Mesodermal cell (in vitro differentiated cells): ENCODE data around the gene SEL1L.

Experiments used
- H3K27ac ChIP-seq: 2 replicates; pipeline ENCODE4 v1.7.0; 2013; ENCODE audit warnings: mild to moderate bottlenecking, low read depth, low read length, moderate library complexity; ENCODE audit not compliant: severe bottlenecking
- H3K36me3 ChIP-seq: 2 replicates; pipeline ENCODE4 v1.7.1; 2013; ENCODE audit warnings: mild to moderate bottlenecking, low read length, moderate library complexity; ENCODE audit not compliant: control insufficient read depth, insufficient read depth
- H3K4me1 ChIP-seq: one replicate; pipeline ENCODE4 v1.7.1; 2013; ENCODE audit warnings: mild to moderate bottlenecking, low read length; ENCODE audit not compliant: insufficient read depth, control insufficient read depth, poor library complexity, severe bottlenecking
- H3K4me3 ChIP-seq: 2 replicates; pipeline ENCODE4 v1.7.0; 2013; ENCODE audit warnings: low read length, control low read depth, mild to moderate bottlenecking; ENCODE audit not compliant: insufficient read depth, poor library complexity, severe bottlenecking; ENCODE audit errors: extremely low read depth
- H3K9me3 ChIP-seq: 2 replicates; pipeline ENCODE4 v1.7.1; 2013; ENCODE audit warnings: mild to moderate bottlenecking, low read length, moderate library complexity; ENCODE audit not compliant: control insufficient read depth
- WGBS, 2 experiments: methylation state at CpG; one replicate each; pipeline ENCODE4 v1.1.5; 2013; ENCODE audit warnings: missing lambda C conversion rate in 2 of 2; ENCODE audit not compliant: insufficient coverage in 2 of 2; 5-methylcytosine and 5-hydroxymethylcytosine counted together

The SEL1L gene

DNA sequence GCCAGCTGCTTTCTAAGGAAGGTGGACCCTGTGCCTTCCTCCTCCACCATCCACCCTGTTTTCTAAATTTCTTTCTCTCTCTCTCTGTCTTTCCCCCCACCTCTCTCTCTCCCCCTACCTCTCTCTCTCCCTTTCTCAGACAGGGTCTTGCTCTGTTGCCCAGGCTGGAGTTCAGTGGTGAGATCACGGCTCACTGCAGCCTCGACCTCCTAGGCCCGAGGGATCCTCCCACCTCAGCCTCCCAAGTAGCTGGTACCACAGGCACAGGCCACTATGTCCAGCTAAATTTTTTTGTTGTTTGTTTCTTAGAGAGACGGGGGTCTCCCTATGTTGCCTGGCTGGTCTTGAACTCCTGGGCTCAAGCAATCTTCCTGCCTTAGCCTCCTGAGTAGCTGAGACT is 73.7 kb downstream of the SEL1L start:
- Histone ChIP-seq H3K4me1 (no peaks in the 10 kb centered on the region), H3K9me3 (no peaks in the 10 kb centered on the region), H3K36me3 (no peaks in the 10 kb centered on the region), H3K4me3 (no peak overlapping the region), H3K27ac (no peak overlapping the region)
- 63 to 83% methylated on average over 1 to 2 of the region's 4 CpGs for WGBS, 2 experiments

DNA sequence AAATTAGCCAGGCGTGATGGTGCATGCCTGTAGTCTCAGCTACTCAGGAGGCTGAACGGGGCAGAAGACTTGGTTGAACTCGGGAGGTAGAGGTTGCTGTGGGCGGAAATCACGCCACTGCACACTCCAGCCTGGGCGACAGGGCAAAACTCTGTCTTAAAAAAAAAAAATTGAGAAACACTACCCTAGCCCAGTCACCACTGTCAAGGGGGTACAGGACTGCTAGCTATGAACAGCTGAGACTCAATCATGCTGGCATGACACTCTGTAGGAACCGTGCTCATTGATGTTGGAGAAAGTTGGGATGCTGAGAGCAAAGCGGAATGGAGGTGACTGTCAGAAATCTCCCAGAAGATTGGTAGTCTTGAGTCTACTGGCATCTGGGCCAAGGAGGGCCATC is 75.3 kb downstream of the SEL1L start:
- H3K27ac ChIP-seq = no peak overlapping the region
- 96 to 100% methylated on average over 4 to 7 of the region's 8 CpGs for WGBS, 2 experiments
- H3K36me3 ChIP-seq = no peaks in the 10 kb centered on the region
- no peaks in the 10 kb centered on the region for H3K9me3 ChIP-seq
- no peak overlapping the region for H3K4me3 ChIP-seq
- H3K4me1 ChIP-seq = no peaks in the 10 kb centered on the region

DNA sequence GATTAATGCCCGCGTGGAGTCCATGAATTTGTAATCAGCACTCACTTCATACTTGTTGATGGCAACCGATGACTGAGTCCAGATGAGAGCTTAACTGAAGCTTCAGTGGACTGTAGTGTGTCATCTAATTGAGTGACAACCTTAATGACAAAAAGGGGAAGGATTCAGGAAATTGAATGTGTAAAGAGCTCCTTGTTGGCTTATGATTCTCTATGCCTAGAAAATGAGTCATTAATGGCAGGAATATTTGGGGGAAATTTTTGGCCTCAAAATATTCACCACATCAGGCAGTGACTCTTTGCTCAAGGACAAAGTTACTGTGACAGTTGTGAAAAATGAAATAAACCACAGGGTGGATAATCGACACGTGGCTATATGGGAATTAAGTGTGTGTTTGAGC is 78.3 kb downstream of the SEL1L start:
- whole genome bisulfite sequencing, 2 experiments = 92 to 98% methylated on average over 5 of the region's 5 CpGs
- H3K27ac ChIP-seq = no peak overlapping the region

DNA sequence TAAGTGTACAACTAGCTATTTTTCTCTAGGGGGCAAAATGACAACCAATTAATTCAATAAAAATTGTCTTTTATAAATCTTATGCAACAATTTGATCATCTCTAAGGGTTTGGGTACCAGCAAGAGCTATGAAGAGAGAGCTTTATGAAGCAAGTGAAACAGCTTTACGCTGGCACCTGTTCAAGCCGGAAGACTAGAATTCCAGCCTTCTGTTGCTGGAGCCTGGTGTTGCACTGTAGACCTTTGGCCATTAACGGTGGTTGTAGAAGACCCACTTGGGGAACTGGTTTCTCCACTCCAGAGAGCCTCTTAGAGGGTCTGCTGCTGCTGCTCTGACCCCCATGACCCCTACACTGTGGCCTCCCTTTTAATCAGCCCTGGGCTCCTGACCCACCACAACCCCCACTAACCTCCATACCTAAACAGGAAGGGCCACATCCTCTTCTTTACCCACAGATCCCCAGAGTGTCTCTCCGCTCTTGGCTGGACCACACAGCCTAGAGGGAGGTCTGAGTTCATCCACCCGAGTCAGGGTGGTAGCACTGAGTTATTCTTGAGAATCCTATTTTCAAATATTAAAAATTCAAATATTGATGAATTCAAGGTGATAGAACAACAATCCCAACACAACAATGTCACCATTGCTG is 79.0 kb downstream of the SEL1L start:
- Histone ChIP-seq H3K4me1 (peaks cover 11% of the 10 kb centered on the region), H3K4me3 (no peak overlapping the region), H3K9me3 (no peaks in the 10 kb centered on the region), H3K27ac (no peak overlapping the region), H3K36me3 (no peaks in the 10 kb centered on the region)
- 91 to 92% methylated on average over 3 of the region's 5 CpGs for WGBS, 2 experiments

More for the DNA sequence above, 78.3 kb downstream of the SEL1L start:
- peaks cover 4% of the 10 kb centered on the region for H3K4me1 ChIP-seq
- no peak overlapping the region for H3K4me3 ChIP-seq
- H3K9me3 ChIP-seq = no peaks in the 10 kb centered on the region
- no peaks in the 10 kb centered on the region for H3K36me3 ChIP-seq

DNA sequence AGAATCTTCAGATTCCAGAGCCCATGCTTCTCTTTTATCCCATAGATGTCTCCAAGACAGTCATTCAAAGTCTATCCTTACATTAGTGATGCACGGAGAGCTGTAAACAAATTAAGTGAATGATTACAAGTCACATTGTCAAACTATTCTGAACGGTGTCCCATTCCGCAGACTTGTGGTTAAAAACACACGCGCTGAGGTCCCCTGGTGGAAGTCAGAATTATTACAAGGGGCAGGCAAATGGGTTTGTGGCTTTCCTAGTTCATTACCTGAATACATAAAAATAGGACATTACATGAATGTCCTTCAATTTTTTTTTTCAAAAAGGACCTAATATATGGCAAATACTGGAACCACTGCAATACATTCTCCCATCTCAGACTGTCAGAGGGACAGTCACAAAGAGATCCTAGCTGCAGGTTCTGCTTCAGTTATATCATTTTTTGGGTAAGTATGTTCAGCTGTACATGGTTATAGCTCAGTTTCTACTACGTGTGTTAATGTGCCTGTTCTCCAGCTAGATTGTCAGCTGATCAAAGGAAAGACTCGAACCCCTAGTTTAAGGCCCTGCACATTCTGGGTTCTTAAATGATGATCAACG is 80.4 kb downstream of the SEL1L start:
- Histone ChIP-seq H3K27ac (no peak overlapping the region), H3K4me3 (no peak overlapping the region)
- WGBS, 2 experiments = 20 to 44% methylated on average over 5 to 7 of the region's 8 CpGs

DNA sequence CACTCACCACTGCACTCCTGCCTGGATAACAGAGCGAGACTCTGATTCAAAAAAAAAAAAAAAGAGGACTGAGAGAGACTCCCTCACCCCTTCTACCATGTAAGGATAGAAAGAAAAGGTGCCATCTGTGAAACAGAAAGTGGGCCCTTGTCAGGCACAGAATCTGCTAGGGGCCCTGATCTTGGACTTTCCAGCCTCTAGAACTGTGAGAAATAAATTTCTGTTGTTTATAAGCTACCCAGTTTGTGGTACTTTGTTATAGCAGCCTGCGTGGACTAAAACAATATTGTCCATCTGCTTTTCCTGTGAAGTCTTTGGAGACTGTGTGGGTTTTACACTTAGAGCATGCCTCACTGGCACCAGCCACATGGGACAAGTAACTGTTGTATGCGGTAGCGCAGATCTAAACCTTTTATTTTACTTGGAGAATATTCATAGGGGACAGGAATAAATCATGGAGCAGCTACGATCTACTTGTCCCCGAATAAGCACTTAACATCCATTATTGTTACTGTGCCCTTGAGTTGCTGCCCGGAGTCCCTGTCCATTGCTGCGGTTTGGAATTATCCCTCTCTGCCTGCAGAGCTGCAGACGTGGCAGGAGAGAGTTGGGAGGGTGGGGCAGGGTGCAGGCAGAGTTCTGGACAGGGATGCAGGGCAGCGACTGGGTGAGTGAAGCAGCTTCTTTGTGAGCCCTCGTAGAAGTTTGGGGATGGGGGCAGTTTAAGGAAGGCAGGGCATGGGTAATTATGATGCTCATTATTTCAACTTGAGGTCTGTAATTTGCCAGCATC is 81.1 kb downstream of the SEL1L start:
- no peaks in the 10 kb centered on the region for H3K9me3 ChIP-seq
- no peaks in the 10 kb centered on the region for H3K36me3 ChIP-seq
- no peak overlapping the region for H3K27ac ChIP-seq
- WGBS, 2 experiments = 78 to 92% methylated on average over 7 to 8 of the region's 11 CpGs
- no peak overlapping the region for H3K4me3 ChIP-seq
- H3K4me1 ChIP-seq = peaks cover 21% of the 10 kb centered on the region

More for the DNA sequence above, 80.4 kb downstream of the SEL1L start:
- H3K4me1 ChIP-seq = peaks cover 21% of the 10 kb centered on the region
- H3K9me3 ChIP-seq = no peaks in the 10 kb centered on the region
- no peaks in the 10 kb centered on the region for H3K36me3 ChIP-seq

DNA sequence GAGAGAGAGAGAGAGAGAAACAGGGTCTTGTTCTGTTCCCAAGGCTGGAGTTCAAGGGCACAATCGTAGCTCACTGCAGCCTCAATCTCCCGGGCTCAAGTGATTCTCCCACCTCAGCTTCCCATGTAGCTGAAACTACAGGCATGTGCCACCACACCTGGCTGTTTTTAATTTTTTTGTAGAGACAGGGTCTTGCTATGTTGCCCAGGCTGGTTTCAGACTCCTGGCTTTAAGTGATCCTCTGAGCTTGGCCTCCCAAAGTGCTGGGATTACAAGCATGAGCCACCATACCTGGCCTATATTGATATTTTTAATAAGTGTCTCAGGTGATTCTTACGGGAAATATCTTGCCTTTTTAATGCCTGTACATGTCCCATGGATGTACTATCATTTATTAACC is 82.7 kb downstream of the SEL1L start:
- no peak overlapping the region for H3K27ac ChIP-seq
- peaks cover 26% of the 10 kb centered on the region for H3K4me1 ChIP-seq
- H3K36me3 ChIP-seq = no peaks in the 10 kb centered on the region

DNA sequence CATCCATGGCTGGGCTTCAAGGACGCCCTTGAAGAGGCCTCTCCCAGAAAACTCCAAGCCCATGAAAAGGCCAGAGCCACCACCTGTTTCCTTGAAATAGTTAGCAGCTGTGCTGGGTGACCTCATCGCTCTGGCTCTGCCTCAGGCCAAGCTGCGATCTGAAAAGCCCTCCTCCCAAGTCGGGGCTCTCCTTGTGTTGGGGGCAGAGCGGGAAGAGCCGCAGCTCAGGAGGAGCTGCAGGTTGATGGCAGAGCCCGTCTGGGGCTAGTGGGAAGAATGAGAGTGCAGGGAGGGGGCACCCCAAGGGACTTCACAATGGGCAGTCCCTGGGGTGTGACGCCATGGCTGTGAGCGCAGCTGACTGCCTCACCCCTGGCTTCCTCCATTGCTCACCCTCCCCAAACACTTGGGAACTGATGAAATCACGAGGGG is 83.5 kb downstream of the SEL1L start:
- WGBS, 2 experiments = 28 to 43% methylated on average over 4 to 6 of the region's 10 CpGs
- Histone ChIP-seq H3K36me3 (no peaks in the 10 kb centered on the region), H3K9me3 (no peaks in the 10 kb centered on the region), H3K4me1 (peaks cover 27% of the 10 kb centered on the region), H3K27ac (no peak overlapping the region), H3K4me3 (no peak overlapping the region)

More for the DNA sequence above, 82.7 kb downstream of the SEL1L start:
- 60 to 100% methylated on average over 1 of the region's 3 CpGs for WGBS, 2 experiments
- Histone ChIP-seq H3K4me3 (no peak overlapping the region), H3K9me3 (no peaks in the 10 kb centered on the region)

DNA sequence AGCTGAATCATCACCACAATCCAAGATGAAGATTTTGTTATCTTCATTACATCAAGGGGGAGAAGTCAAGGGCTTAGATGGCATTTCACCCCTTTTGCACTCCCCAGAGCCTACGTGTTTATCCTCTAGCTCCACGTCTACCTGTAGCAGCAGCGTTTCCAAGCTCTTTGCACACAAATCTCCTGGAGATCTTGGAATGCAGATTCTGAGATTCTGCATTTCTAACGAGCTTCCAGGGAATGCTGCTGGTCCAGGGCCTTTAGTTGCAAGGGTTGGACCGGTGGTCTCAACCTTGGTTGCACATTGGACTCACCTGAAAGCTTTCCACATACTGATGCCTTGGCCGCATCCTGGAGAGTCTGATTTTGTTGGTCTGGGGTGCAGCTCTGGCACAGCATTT is 84.1 kb downstream of the SEL1L start:
- no peak overlapping the region for H3K4me3 ChIP-seq
- WGBS, 2 experiments = 64 to 70% methylated on average over 6 of the region's 6 CpGs
- H3K4me1 ChIP-seq = peaks cover 27% of the 10 kb centered on the region
- H3K9me3 ChIP-seq = no peaks in the 10 kb centered on the region
- H3K36me3 ChIP-seq = no peaks in the 10 kb centered on the region
- no peak overlapping the region for H3K27ac ChIP-seq

DNA sequence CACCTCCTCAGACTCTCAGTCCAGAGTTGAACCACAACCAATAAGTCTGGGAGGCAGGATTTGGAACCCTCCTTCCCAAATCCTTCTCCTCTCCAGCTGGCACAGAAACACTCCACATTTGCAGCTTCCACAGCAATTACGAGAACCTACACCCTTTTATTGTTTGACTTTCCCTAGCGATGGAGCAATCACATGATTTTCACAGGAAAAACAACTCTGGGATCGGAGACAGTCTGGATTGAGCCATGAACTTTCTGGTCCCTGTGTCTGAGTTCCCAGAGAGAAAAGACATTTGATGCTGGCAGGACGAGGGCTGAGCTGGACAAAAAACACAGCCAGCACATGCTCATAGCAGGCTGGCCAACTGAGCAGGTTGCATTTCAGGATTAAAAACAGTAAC is 84.5 kb downstream of the SEL1L start:
- Histone ChIP-seq H3K4me1 (peaks cover 27% of the 10 kb centered on the region), H3K4me3 (no peak overlapping the region), H3K36me3 (no peaks in the 10 kb centered on the region), H3K9me3 (no peaks in the 10 kb centered on the region), H3K27ac (no peak overlapping the region)
- WGBS, 2 experiments = 84 to 89% methylated on average over 3 to 4 of the region's 4 CpGs
